A204.1 (cell line): ENCODE measurements around the gene PCDHAC2.

Experiments used
- FAIRE-seq: peaks from 2 replicates; lab custom pipeline; 2012; peaks lifted over from hg19 to GRCh38; lab: Jason Lieb, UNC

Gene PCDHAC2

DNA sequence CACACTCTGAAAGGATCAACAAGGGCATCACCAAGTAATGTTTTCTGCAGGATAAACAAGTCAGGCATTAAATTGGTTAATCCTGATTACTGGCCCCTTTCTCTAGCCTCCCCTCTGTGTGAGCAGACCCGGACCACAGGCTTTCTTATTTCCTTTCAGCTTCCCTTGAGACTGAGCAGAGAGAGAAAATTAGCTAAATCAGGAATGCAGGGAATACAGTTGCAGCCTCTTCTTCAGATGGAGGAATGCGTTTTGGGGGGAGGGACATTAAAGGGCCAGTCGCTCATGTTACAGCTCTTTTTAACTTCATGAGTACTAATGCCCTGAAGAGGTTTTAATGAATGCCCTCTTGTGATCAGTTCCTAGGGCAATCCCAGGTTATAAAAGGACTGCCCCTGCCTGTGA is 19.8 kb downstream of the PCDHAC2 start:
- FAIRE-seq: no peak

DNA sequence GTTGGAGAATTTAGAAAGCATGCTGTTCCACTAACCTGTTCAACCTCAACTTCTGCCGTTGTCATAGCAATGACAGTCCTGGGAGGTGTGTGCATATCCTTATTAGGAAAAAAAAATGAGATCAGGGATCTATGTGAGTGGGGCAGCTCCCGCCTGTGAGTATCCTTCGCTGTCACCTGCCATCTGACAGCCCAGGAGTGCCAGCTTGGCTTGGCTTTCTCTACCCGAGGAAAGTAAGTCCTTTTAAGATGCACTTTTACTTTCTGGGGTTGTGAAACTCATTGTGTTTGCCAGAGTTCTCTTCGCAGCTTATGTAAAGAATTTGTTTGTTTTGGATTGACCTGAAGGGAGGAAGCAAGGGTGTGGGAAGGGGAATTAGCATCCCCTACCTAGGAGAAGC is 21.8 kb downstream of the PCDHAC2 start:
- FAIRE-seq: no peak

DNA sequence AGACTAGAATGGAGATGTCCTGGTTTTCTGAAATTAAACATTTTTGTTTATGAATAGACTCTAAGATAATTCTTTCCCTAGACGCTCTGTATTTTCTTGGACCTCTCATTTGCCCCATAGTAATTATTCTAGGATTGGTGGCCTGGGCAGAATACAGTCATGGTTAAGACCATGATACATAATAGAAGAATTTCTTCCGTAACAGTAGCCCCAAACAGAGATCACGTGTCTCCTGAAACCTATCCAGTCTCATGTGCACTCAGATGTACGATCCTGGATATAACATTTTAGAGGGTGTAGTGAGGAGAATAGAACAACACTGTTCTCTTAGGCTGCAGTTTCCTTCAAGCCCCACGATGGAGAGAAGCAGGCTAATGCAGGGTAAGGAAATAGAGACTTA is 22.3 kb downstream of the PCDHAC2 start:
- no peak for FAIRE-seq

GRCh38 chr5:140989254-140990020 is 23.2 kb downstream of the PCDHAC2 start:
- no peak for FAIRE-seq

DNA sequence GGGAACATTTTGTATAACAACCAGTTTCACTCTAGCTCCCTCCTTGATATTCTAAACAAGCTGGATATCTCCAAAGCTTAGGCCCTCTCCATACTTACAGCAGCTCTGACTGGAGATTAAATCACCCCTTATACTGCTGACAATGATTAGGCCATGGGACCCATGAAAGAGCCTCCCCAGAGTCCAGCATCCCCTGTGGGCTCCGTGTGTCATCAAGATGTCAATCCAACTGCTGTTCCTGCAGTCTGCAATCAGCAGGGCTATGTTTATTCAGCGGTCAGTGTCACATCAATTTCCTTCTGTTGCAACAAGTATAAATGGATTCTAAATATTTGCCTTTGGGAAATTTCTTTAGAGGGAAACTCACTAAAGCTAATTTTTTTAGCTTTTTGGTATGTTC is 26.6 kb downstream of the PCDHAC2 start:
- FAIRE-seq: no peak

GRCh38 chr5:140996060-140996459 is 29.8 kb downstream of the PCDHAC2 start:
- FAIRE-seq: no peak

- FAIRE-seq: no peak
Measured at GRCh38 chr5:140998921-140999410, 32.7 kb downstream of the PCDHAC2 start.

- no peak for FAIRE-seq
Measured at GRCh38 chr5:141001446-141001843, 35.2 kb downstream of the PCDHAC2 start.

DNA sequence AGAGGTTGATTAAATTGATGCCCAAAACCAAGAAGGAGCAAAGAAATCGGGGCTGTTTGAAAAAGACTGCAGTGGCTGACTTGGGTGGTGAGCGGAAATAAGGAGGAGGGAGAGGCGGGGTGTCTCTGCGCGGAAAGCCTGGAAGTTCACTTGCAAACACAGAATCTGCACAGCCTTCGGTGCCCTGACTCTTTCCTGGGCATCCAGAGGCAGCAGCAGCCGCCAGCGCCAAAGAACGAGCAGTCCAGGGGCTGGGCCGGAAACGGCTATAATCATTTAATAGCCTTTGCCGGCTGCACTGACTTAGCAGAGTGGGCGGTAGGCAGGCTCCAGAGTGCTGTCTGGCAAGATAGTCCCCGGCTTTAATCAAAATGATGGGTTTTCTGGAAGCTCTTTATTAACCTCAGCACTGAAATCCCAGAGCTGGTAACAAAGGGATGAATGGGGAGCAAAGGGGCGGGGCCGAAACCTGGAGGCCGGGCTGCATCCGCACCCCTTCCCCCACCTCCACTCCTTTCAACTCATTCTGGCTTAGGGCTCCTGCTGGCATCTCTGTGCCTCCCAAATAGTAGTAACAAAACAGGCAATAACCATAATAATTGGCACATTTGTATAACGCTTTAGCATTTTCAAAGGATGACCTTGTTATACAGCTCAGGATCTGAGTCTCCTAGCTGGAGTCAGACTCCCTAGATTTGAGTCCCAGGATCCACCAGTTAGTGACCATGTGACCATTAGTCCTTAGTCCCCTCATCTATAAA is 35.7 kb downstream of the PCDHAC2 start:
- FAIRE-seq: no peak

GRCh38 chr5:141002605-141002965 is 36.3 kb downstream of the PCDHAC2 start:
- no peak for FAIRE-seq

DNA sequence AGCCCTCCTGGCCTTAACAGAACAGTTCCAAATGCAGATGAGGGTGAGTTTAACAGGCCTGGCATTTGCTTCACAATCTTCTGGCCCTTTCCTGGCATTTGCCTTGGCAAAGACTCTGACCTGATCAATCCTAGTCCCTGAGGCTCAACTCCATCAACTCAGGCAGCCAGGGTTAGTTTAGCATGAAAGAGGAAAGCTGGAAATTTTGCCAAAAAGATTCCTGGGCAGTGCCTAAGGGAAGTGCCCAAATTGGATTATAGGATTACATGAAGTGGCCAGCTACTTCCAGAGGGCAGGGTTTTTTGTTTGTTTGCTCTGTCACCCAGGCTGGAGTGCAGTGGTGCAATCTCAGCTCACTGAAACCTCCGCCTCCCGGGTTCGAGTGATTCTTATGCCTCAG is 36.8 kb downstream of the PCDHAC2 start:
- FAIRE-seq: no peak

- no peak for FAIRE-seq
Measured at GRCh38 chr5:141003791-141004611, 37.7 kb downstream of the PCDHAC2 start.

DNA sequence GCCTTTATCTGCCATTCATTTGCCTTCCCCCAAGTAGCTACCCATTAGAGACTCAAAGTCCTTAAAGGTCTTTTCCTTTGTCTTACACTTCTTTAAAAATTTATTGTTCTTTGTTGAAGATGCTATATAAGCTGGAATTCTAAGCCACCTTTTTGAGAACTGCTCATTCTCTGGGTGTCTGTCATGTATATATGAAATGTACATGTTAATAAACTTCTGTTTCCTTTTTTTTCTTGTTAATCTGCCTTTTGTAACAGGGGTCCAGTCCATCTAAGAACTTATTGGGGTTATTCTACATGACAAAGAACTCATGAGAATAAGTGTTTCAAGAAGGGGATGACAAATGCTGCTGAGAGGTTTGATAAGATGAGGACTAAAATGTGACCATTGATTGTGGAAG is 41.5 kb downstream of the PCDHAC2 start:
- no peak for FAIRE-seq

- FAIRE-seq: no peak
Measured at GRCh38 chr5:141010047-141010793, 43.9 kb downstream of the PCDHAC2 start.

GRCh38 chr5:141017943-141018342 is 51.7 kb downstream of the PCDHAC2 start:
- FAIRE-seq: no peak
